Immature natural killer cell (primary cell): Measurements from ENCODE around the gene EFCAB5. TPM values are rescaled to one million over a fixed set of nuclear protein-coding genes. Genes with fewer than 3 reads are reported as not detected.
A peak's percentile ranks its signal among the peaks of the same experiment; 100 is the strongest.
"Not testable (repeated sequence)": the region's sequence is repeated elsewhere in the genome, so short reads cannot be mapped to it uniquely, and the experiment has no call there.

Experiments used
- DNase-seq, 3 donors: peaks; one replicate each; pipeline ENCODE4 v3.0.0; 2022; ENCODE audit warnings: mixed read lengths in 1 of 3
- H3K27ac Mint-ChIP-seq, 6 donors: one replicate each; pipeline ENCODE4 v1.8.0; 2020; ENCODE audit warnings: mixed read lengths in 6 of 6, mild to moderate bottlenecking in 5 of 6, inconsistent platforms in 4 of 6, moderate library complexity in 3 of 6
- H3K27me3 Mint-ChIP-seq, 3 donors: one replicate each; pipeline ENCODE4 v1.8.0; 2020 to 2021; ENCODE audit warnings: low read depth in 3 of 3, mild to moderate bottlenecking in 3 of 3, mixed read lengths in 3 of 3, moderate library complexity in 3 of 3, inconsistent platforms in 1 of 3
- H3K36me3 Mint-ChIP-seq, 3 donors: one replicate each; pipeline ENCODE4 v1.8.0; 2020; ENCODE audit warnings: mixed read lengths in 3 of 3, inconsistent platforms in 2 of 3, mild to moderate bottlenecking in 2 of 3
- H3K4me1 Mint-ChIP-seq, 2 donors: one replicate each; pipeline ENCODE4 v1.8.0; 2020; ENCODE audit warnings: inconsistent platforms in 2 of 2, mild to moderate bottlenecking in 2 of 2, mixed read lengths in 2 of 2, moderate library complexity in 1 of 2
- H3K4me3 Mint-ChIP-seq, 5 donors: one replicate each; pipeline ENCODE4 v1.8.0; 2020; ENCODE audit warnings: mild to moderate bottlenecking in 5 of 5, mixed read lengths in 5 of 5, inconsistent platforms in 3 of 5, moderate library complexity in 3 of 5
- H3K9me3 Mint-ChIP-seq, 6 donors: one replicate each; pipeline ENCODE4 v1.8.0; 2020; ENCODE audit warnings: mild to moderate bottlenecking in 6 of 6, mixed read lengths in 6 of 6, inconsistent platforms in 4 of 6, moderate library complexity in 3 of 6
- polyA plus RNA-seq, 3 donors: library from polyadenylated mRNA; unstranded; fragments of 300-500 nt; fragmentation: Illumina TruSeq; gene quantifications; one replicate each; pipeline ENCODE4 v1.2.3, GENCODE V29; 2021

EFCAB5 gene
- polyA plus RNA-seq, 3 donors from 2014 or later, result 0.18 to 1.4 TPM; not detected in 1

DNA sequence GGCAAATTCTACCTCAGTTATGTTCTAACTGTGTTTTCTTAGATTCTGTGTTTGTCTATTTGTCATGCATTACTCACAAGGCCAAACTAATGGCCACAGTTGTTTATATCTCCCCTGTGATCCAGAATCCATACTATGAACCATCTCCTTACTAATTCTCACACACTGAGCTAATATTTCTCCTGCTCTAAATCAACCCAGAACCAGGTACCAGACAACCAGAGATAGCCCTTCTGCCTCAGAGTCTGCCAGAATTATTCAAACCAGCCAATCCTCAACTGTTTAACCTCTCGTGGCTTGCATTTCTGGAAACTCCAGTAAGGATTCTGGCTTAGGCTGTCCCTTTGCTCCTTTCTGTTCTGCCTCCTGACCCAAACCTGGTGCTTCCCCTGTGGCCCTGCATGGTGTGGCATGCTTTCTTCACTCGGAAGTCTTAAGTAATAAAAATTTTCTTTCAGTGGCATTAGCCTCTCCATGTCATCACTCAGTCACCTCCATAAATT is 59.4 kb downstream of the EFCAB5 start:
- Mint-ChIP-seq H3K9me3 (no peaks in the 10 kb centered on the region), H3K36me3 (no peaks in the 10 kb centered on the region), H3K4me3 (no peak overlapping the region), H3K4me1 (no peaks in the 10 kb centered on the region), H3K27ac (no peak overlapping the region), H3K27me3 (peaks cover 0 to 4% (median 1%) of the 10 kb centered on the region in 3 donors)
- DNase-seq, result no peak

DNA sequence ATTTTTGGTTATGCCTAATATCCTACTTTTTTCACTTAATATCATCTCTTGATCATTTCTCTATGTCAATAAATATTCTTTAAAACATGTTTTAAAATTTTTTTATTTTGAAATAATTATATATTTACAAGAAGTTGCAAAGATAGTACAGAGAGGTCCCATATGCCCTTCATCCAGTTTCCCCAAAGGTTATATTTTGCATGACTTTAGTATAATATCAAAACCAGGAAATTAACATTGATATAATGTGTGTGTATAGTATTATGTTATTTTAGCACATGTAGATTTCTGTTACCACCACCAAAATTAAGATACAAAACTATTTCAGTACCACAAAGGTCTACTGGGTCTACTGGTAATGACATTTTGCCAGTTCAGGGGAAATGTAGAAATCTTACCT is 60.7 kb downstream of the EFCAB5 start:
- H3K4me1 Mint-ChIP-seq, result no peaks in the 10 kb centered on the region

DNA sequence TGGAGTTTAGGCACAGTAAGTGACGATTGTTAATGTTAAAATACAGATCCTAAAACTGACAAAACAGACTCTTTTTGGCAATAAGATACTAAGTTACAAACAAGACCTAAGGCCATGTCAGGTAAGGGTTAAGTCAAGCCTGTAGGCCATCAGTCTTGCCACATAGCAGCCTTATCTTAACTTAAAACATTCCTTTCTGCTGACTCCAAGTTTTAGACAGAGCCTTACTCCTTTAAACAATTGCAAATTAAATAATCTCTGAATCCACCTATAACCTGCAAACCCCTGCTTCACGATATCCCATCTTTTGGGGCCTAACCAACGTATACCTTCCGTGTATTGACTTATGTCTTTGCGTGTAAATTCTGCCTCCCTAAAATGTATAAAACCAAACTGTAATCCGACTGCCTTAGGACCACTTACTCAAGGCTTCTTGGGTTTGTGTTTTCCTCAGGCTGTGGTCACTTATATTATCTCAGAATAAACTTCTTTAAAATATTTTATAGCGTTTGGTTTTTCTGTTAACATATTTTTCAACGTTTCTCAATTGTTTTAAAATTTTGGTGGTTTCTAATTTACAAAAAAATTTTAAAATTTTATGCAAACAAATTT is 64.4 kb downstream of the EFCAB5 start:
- no peak for DNase-seq
- Mint-ChIP-seq H3K4me1 (no peaks in the 10 kb centered on the region), H3K27me3 (peaks cover 2 to 3% (median 2%) of the 10 kb centered on the region in 3 donors), H3K9me3 (no peaks in the 10 kb centered on the region), H3K27ac (no peak overlapping the region), H3K36me3 (no peaks in the 10 kb centered on the region), H3K4me3 (no peak overlapping the region)

More for the DNA sequence above, 60.7 kb downstream of the EFCAB5 start:
- H3K36me3 Mint-ChIP-seq, result no peaks in the 10 kb centered on the region
- H3K4me3 Mint-ChIP-seq, result no peak overlapping the region
- no peak overlapping the region for H3K27ac Mint-ChIP-seq
- peaks cover 0 to 4% (median 1%) of the 10 kb centered on the region in 3 donors for H3K27me3 Mint-ChIP-seq
- DNase-seq, result no peak
- H3K9me3 Mint-ChIP-seq, result no peaks in the 10 kb centered on the region

DNA sequence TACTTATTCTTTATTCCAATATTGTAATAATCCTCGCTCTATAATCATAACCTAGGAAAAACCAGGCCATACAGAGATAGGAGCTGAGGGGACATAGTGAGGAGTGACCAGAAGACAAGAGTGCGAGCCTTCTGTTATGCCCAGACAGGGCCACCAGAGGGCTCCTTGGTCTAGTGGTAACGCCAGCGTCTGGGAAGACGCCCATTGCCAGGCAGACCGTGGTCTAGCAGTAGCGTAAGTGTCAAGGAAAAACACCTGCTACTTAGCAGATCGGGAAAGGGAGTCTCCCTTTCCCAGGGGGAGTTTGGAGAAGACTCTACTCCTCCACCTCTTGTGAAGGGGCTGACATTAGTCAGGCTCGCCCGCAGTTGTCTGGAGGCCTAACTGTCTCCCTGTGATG is 70.5 kb downstream of the EFCAB5 start:
- DNase-seq, H3K27ac Mint-ChIP-seq, H3K9me3 Mint-ChIP-seq, H3K36me3 Mint-ChIP-seq, H3K4me3 Mint-ChIP-seq, H3K4me1 Mint-ChIP-seq, H3K27me3 Mint-ChIP-seq: not testable (repeated sequence)

DNA sequence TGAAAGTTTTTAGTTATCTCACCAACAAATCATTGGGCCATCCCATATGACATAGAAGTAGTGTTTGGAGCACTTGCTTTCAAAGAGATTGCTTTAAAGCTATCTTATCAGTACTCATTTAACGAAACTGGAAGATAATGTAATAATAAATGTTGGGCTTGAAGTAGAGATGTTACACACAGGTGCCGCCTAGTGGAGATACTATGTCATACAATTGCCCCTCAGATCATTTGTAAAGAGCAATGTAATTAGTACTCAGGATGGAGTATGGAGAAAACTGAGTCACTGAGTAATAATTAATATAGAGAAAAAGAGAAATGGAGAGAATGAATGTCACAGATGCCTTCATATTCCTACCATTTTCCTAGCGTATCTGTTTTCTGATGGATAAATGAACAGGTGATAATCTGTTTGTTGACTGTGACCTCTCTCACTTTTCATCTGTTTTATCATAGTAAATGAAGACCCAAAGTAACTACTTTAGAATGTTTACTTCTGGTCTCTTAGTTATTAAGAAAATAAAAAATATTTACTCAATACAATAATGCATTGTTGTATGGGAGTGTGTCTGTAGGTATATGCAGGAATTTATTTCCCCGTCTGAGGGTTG is 80.4 kb downstream of the EFCAB5 start:
- H3K9me3 Mint-ChIP-seq, result no peaks in the 10 kb centered on the region
- peaks cover 0 to 7% (median 0%) of the 10 kb centered on the region in 3 donors for H3K27me3 Mint-ChIP-seq
- no peak overlapping the region for H3K4me3 Mint-ChIP-seq
- DNase-seq, result peak; percentile 5 to 35 (median 19)
- no peaks in the 10 kb centered on the region for H3K36me3 Mint-ChIP-seq
- no peak overlapping the region for H3K27ac Mint-ChIP-seq
- H3K4me1 Mint-ChIP-seq, result no peaks in the 10 kb centered on the region

DNA sequence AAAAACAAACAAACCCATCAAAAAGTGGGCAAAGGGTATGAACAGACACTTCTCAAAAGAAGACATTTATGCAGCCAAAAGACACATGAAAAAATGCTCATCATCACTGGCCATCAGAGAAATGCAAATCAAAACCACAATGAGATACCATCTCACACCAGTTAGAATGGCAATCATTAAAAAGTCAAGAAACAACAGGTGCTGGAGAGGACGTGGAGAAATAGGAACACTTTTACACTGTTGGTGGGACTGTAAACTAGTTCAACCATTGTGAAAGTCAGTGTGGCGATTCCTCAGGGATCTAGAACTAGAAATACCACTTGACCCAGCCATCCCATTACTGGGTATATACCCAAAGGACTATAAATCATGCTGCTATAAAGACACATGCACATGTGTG is 83.9 kb downstream of the EFCAB5 start:
- H3K4me3 Mint-ChIP-seq, H3K27ac Mint-ChIP-seq, H3K36me3 Mint-ChIP-seq, H3K27me3 Mint-ChIP-seq, DNase-seq, H3K9me3 Mint-ChIP-seq, H3K4me1 Mint-ChIP-seq: not testable (repeated sequence)

DNA sequence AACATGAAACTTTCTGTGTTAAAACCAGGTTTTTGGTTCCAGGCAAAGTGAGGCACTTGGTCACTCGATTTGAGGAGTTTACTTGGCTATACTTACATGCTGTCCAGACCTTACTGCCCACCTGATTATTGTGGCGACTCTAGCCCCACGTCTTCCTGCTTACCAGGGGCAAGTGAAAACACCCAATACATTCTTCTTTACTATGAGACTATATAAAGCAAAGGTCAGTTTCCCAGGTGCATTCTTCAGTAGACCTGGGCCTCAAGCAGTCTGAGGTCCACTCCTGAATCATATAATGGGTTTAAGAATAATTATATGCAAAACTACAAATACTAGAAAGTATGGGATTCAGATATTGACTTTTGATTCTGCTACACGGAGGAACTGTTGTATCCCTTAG is 86.2 kb downstream of the EFCAB5 start:
- no peaks in the 10 kb centered on the region for H3K4me1 Mint-ChIP-seq
- no peaks in the 10 kb centered on the region for H3K36me3 Mint-ChIP-seq
- H3K27me3 Mint-ChIP-seq, result peaks cover 0 to 2% (median 0%) of the 10 kb centered on the region in 3 donors
- no peak overlapping the region for H3K4me3 Mint-ChIP-seq
- DNase-seq, result no peak
- H3K9me3 Mint-ChIP-seq, result no peaks in the 10 kb centered on the region
- no peak overlapping the region for H3K27ac Mint-ChIP-seq

DNA sequence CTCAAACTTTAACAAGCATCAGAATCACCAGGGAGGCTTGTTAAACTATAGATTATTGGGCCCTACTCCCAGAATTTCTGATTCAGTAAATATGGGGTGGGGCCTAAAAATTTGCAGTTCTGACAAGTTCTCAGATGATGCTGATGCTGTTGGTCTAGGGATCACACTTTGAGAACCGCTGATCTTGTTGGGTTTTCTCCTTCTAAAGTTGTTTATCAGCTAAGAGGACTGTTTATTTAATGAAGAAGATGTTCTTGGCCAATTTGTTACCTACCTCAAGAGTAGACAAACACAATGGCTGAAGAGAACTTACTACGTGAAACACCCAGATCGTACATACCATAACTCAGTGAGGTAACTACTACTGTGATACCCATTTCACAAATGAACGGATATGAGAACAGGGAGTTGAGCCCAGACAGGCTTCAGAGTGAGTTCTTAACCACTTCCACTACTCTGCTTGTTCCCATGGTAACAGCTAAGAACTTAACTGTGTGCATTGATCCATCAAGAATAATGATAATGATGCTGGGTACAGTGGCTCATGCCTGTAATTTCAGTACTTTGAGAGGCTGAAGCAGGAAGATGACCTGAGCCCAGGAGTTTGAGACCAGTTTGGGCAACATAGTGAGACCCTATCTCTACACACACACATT is 89.9 kb downstream of the EFCAB5 start:
- Mint-ChIP-seq H3K27me3 (peaks cover 0 to 2% (median 2%) of the 10 kb centered on the region in 3 donors), H3K4me3 (no peak overlapping the region), H3K27ac (no peak overlapping the region), H3K36me3 (no peaks in the 10 kb centered on the region), H3K9me3 (no peaks in the 10 kb centered on the region), H3K4me1 (no peaks in the 10 kb centered on the region)
- DNase-seq, result no peak

DNA sequence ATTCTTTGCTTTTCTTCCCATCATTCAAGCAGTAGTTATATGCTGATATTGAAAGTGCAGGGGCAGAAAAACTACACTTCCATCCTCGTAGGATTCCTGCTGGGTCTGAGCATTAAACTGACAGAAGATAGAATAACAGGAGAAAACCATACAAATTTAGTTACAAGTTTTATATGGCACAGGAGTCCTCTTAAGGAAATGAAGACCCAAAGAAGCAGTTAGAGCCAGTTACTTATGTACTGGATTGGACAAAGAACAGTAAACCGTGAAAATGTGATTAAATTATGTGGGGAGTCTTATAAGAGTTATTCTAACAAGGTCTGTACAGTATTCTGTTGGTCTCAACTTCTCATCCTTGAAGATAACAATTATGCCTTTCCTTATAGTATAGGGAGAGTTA is 93.9 kb downstream of the EFCAB5 start:
- Mint-ChIP-seq H3K27me3 (peaks cover 0 to 8% (median 2%) of the 10 kb centered on the region in 3 donors), H3K9me3 (no peaks in the 10 kb centered on the region), H3K4me1 (no peaks in the 10 kb centered on the region), H3K4me3 (no peak overlapping the region), H3K27ac (no peak overlapping the region), H3K36me3 (no peaks in the 10 kb centered on the region)
- DNase-seq, result no peak

DNA sequence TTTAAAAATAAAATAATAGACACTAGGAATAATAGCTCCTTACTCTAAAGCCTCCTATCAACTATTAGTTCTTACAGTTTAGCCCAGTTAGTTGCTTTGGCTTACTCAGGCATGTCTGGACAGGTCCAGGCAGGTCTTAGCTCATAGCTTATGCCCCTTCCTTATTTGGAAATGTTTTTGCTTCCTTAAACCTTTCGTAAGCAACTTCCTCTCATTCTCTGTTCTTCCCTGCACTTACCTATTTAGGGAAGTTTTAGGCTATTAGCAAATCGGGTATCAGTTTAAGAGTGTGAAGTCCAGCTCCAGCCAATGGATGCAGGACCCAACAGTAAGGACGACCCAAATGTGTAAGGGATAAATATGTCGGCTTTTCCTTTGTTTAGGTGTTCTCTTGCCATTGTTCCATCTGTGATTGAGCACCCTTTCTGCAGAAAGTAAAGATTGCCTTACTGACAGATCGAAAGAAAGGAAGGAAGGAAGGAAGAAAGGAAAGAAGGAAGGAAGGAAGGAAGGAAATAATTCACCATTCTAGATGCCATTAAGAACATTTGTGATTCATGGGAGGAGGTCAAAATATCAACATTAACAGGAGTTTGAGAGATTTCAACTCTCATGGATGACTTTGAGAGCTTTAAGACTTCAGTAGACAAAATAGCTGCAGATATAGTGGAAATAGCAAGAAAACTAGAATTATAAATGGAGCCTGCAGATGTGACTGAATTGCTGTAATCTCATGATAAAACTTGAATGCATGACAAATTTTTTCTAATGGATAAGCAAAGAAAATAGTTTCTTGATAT is 99.5 kb downstream of the EFCAB5 start:
- not testable (repeated sequence) for DNase-seq, H3K9me3 Mint-ChIP-seq, H3K36me3 Mint-ChIP-seq, H3K4me3 Mint-ChIP-seq, H3K27ac Mint-ChIP-seq, H3K4me1 Mint-ChIP-seq
- peaks cover 0 to 12% (median 8%) of the 10 kb centered on the region in 3 donors for H3K27me3 Mint-ChIP-seq

DNA sequence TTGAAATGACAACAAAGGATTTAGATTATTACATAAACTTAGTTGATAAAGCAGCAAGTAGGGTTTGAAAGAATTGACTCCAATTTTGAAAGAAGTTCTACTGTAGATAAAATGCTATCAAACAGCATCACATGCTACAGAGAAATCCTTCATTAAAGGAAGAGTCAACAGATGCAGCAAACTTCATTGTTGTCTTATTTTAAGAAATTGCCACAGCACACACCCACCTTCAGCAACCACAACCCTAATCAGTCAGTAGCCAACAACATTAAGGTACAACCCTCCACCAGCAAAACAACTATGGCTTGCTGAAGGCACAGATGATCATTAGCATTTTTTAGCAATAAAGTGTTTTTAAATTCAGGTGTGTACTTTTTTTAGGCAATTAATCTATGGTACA is 100.1 kb downstream of the EFCAB5 start:
- H3K4me3 Mint-ChIP-seq, result no peak overlapping the region
- H3K27ac Mint-ChIP-seq, result no peak overlapping the region

DNA sequence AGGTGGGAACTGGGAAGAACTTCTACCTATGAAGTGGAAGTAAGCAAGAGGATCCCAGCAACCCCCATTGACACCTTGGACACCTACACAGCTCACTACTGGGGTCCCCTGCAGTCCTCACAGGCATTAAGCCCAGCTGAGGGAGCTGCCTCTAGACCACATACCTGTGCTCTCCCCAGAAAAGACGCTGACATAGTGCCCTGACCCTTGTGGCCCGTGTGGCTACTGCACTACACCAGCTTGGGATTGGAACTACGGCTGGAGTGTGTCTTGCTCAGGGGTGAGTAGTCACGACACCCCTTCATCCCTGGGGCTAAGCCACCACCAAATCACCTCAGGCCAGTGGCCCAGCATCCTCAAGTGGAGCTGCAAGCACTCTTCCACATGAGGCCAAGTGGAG is 120.9 kb downstream of the EFCAB5 start:
- Mint-ChIP-seq H3K4me1 (no peaks in the 10 kb centered on the region), H3K27ac (no peak overlapping the region), H3K4me3 (no peak overlapping the region), H3K36me3 (peaks cover 5 to 20% (median 13%) of the 10 kb centered on the region in 3 donors), H3K9me3 (peaks cover 22 to 32% (median 27%) of the 10 kb centered on the region in 6 donors), H3K27me3 (peaks cover 5 to 19% (median 16%) of the 10 kb centered on the region in 3 donors)
- DNase-seq, result no peak

More for the DNA sequence above, 100.1 kb downstream of the EFCAB5 start:
- peaks cover 0 to 4% (median 0%) of the 10 kb centered on the region in 6 donors for H3K9me3 Mint-ChIP-seq
- H3K4me1 Mint-ChIP-seq, result no peaks in the 10 kb centered on the region
- no peaks in the 10 kb centered on the region for H3K36me3 Mint-ChIP-seq
- DNase-seq, result no peak
- H3K27me3 Mint-ChIP-seq, result peaks cover 0 to 12% (median 8%) of the 10 kb centered on the region in 3 donors

DNA sequence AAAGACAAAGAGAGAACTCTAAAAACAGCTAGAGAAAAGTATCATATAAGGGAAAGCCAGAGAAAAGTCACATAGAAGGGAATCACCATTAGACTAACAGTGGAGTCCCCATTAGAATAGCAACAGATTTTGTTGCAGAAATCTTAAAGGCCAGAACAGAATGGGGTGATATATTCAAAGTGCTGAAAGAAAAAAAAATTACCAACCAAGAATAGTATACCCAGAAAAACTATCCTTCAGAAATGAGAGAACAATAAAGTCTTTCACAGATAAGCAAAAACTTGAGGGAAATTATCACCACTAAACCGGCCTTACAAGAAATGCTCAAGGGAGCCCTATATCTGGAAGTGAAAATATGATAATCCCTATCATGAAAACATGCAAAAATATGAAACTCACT is 123.3 kb downstream of the EFCAB5 start:
- Mint-ChIP-seq H3K36me3 (peaks cover 5 to 20% (median 13%) of the 10 kb centered on the region in 3 donors), H3K27ac (no peak overlapping the region), H3K27me3 (peaks cover 8 to 20% (median 14%) of the 10 kb centered on the region in 3 donors), H3K9me3 (peaks cover 22 to 32% (median 27%) of the 10 kb centered on the region in 6 donors), H3K4me3 (no peak overlapping the region), H3K4me1 (no peaks in the 10 kb centered on the region)
- no peak for DNase-seq
